ENCODE measurements around the gene NLRP3. TPM values are rescaled to one million over a fixed set of nuclear protein-coding genes. Genes with fewer than 3 reads are reported as not detected.

The NLRP3 gene
- total and polyA plus RNA-seq, 8 donors, result 0.81 to 6.6 (median 1.5) TPM

DNA sequence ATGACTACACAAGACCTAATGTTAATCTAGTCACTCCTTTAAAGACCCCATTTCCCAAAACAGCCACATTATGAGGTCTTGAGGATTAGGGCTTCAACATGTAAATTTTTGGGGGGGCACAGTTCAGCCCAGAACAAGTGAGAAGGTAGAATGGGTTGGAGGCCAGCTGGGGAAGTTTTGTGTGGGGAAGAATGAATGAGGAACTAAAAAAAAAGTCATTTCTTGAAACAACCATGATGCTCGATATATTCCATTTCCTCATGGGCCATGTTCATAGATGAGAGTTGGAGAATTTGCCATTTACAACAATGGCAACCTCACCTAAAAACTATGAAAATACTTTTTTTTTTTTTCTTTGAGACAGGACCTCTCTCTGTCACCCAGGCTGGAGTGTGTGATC is 14.5 kb downstream of the NLRP3 start:
- DNase-seq (no peak), ATAC-seq (no peak)
- H3K36me3 ChIP-seq, result peaks cover 0 to 34% of the 10 kb centered on the region in 2 donors
- no peaks in the 10 kb centered on the region for H3K27me3 ChIP-seq
- peaks cover 0 to 25% of the 10 kb centered on the region in 2 donors for H3K4me1 ChIP-seq
- intact Hi-C loops (cut with DNase I), result no loop called here
- H3K4me3 ChIP-seq, result no peak overlapping the region
- TF ChIP-seq, protein P1, sequence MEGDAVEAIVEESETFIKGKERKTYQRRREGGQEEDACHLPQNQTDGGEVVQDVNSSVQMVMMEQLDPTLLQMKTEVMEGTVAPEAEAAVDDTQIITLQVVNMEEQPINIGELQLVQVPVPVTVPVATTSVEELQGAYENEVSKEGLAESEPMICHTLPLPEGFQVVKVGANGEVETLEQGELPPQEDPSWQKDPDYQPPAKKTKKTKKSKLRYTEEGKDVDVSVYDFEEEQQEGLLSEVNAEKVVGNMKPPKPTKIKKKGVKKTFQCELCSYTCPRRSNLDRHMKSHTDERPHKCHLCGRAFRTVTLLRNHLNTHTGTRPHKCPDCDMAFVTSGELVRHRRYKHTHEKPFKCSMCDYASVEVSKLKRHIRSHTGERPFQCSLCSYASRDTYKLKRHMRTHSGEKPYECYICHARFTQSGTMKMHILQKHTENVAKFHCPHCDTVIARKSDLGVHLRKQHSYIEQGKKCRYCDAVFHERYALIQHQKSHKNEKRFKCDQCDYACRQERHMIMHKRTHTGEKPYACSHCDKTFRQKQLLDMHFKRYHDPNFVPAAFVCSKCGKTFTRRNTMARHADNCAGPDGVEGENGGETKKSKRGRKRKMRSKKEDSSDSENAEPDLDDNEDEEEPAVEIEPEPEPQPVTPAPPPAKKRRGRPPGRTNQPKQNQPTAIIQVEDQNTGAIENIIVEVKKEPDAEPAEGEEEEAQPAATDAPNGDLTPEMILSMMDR (IDR thresholded peaks at IDR 0.05), result no peak
- H3K9me3 ChIP-seq, result no peaks in the 10 kb centered on the region
- H3K27ac ChIP-seq, result no peak overlapping the region

DNA sequence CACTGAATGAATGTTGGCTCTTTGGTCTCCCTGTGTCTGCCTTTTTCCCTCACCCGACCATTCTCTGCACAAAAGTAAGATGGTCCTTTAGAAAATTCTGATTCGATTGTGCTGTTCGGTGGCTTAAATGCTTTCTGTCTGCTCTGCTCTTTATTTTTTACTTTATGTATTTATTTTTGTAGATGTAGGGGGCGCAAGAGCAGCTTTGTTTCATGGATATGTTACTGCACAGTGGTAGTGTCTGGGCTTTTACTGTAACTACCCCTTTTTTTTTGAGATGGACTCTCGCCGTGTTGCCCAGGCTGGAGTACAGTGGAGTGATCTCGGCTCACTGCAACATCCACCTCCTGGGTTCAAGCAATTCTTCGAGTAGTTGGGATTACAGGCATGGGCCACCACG is 15.7 kb downstream of the NLRP3 start:
- Histone ChIP-seq H3K36me3 (peaks cover 0 to 31% of the 10 kb centered on the region in 2 donors), H3K9me3 (no peaks in the 10 kb centered on the region), H3K27ac (no peak overlapping the region), H3K4me3 (no peak overlapping the region), H3K27me3 (no peaks in the 10 kb centered on the region), H3K4me1 (peaks cover 0 to 31% of the 10 kb centered on the region in 2 donors)
- intact Hi-C loops (cut with DNase I), result no loop called here
- ATAC-seq (no peak), DNase-seq (no peak)
- TF ChIP-seq, protein P1 (IDR thresholded peaks at IDR 0.05), result no peak

DNA sequence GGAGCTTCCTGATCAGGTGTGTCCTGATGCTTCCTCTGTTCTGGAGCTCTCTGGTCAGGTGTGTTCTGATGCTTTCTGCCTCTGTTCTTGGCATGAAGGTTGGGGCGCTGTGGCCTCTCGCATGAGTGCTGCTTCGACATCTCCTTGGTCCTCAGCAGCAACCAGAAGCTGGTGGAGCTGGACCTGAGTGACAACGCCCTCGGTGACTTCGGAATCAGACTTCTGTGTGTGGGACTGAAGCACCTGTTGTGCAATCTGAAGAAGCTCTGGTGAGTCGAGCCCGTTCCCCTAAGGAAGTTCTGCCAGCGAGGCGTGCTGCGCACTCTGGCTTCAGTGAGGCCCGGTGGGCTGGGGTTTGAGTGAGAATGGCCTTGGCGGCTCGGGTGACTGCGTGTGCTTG is 18.0 kb downstream of the NLRP3 start:
- Histone ChIP-seq H3K4me1 (peaks cover 0 to 34% of the 10 kb centered on the region in 2 donors), H3K27me3 (no peaks in the 10 kb centered on the region), H3K4me3 (no peak overlapping the region), H3K9me3 (no peaks in the 10 kb centered on the region), H3K27ac (no peak overlapping the region), H3K36me3 (peaks cover 0 to 35% of the 10 kb centered on the region in 2 donors)
- intact Hi-C loops (cut with DNase I), result no loop called here
- DNase-seq, result peak in 1 of 4 donors; percentile 75
- ATAC-seq, result no peak
- TF ChIP-seq, protein P1 (IDR thresholded peaks at IDR 0.05), result no peak

DNA sequence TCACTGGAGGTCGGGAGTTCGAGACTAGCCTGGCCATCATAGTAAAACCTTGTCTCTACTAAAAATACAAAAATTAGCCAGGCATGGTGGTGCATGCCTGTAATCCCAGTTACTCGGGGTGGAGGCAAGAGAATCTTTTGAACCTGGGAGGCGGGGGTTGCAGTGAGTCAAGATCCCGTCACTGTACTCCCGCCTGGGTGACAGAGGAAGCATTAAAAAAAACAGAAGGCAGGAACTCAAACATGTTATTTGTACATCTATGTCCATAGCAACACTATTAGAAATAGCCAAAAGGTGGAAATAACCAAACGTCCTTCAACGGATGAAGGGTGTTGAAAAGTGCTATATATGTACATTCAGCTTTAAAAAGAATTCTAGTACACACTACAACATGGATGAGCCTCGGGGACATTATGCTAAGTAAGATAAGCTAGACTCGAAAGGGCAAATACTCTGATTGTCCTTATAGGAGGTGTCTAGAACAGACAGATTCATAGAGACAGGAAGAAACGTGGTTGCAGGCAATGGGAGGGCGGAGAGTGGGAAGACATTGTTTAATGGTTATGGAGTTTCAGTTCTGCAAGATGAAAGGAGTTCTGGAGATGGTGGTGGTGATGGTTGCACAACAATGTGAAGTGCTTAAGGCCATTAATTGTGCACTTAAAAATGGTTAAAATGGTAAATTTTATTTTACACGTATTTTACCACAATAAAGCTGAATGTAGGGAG is 19.2 kb downstream of the NLRP3 start:
- Histone ChIP-seq H3K4me1 (peaks cover 0 to 40% of the 10 kb centered on the region in 2 donors), H3K27ac (no peak overlapping the region), H3K9me3 (no peaks in the 10 kb centered on the region), H3K36me3 (peaks cover 0 to 35% of the 10 kb centered on the region in 2 donors), H3K27me3 (no peaks in the 10 kb centered on the region), H3K4me3 (no peak overlapping the region)
- TF ChIP-seq, protein P1 (IDR thresholded peaks at IDR 0.05), result no peak
- DNase-seq (no peak), ATAC-seq (peak; percentile 31)
- intact Hi-C loops (cut with DNase I), result no loop called here

DNA sequence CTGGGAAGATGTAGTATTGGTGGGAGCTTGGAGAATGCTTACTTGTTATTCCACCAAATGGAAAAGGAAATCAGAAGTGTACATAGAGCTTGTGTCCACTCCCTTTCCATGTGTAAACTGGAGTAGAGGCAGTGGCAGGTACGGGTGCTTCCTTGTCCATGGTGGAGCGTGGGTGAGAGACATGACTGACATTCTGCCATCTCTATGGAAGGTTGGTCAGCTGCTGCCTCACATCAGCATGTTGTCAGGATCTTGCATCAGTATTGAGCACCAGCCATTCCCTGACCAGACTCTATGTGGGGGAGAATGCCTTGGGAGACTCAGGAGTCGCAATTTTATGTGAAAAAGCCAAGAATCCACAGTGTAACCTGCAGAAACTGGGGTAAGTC is 19.8 kb downstream of the NLRP3 start:
- DNase-seq (no peak), ATAC-seq (no peak)
- Histone ChIP-seq H3K36me3 (peaks cover 0 to 33% of the 10 kb centered on the region in 2 donors), H3K27ac (no peak overlapping the region), H3K4me1 (peaks cover 0 to 35% of the 10 kb centered on the region in 2 donors), H3K27me3 (no peaks in the 10 kb centered on the region), H3K4me3 (no peak overlapping the region), H3K9me3 (no peaks in the 10 kb centered on the region)
- TF ChIP-seq, protein P1 (IDR thresholded peaks at IDR 0.05), result no peak
- intact Hi-C loops (cut with DNase I), result no loop called here
